ENCODE measurements around the gene PTP4A2. TPM values are rescaled to one million over a fixed set of nuclear protein-coding genes. Genes with fewer than 3 reads are reported as not detected.

Gene PTP4A2
- total and polyA plus RNA-seq, 2 of the 13 experiments (the other 11 are each of a cell fraction or from before 2014, with no cell fraction given) = 173 to 225 TPM

- no peak for TF ChIP-seq ZNF572 (CRISPR knock-in tag; IDR thresholded peaks at IDR 0.05)
- TF ChIP-seq ATF4 (CRISPR knock-in tag; IDR thresholded peaks at IDR 0.05) = no peak
- TF ChIP-seq SOX6 (IDR thresholded peaks at IDR 0.05) = no peak
- peak; percentile 31; the same call in 1 of the 2 replicates for TF ChIP-seq SOX6 (CRISPR knock-in tag; IDR thresholded peaks at IDR 0.05)
- no peak for TF ChIP-seq ZNF709 (CRISPR knock-in tag; IDR thresholded peaks at IDR 0.05)
- TF ChIP-seq ZNF317 (CRISPR knock-in tag; IDR thresholded peaks at IDR 0.05) = 0 out of 2 replicates have a peak, but pooled peaks have one; percentile 42
- TF ChIP-seq POLR2AphosphoS5 (IDR thresholded peaks at IDR 0.05; ENCODE audit: low read depth, low read length) = peak; percentile 35; the same call in 1 of the 2 replicates
- TF ChIP-seq MXI1 (IDR thresholded peaks at IDR 0.05; ENCODE audit: borderline replicate concordance, low read depth, low read length) = peak; percentile 32; the same call in 1 of the 3 replicates
- TF ChIP-seq ZBTB25 (CRISPR knock-in tag; IDR thresholded peaks at IDR 0.05) = peak; percentile 35; the same call in 1 of the 2 replicates
- no peak for TF ChIP-seq ZNF749 (CRISPR knock-in tag; IDR thresholded peaks at IDR 0.05; ENCODE audit: borderline replicate concordance)
- TF ChIP-seq ZNF101 (CRISPR knock-in tag; IDR thresholded peaks at IDR 0.05; ENCODE audit: borderline replicate concordance, low read depth) = no peak
- no peak for TF ChIP-seq ZNF205 (CRISPR knock-in tag; IDR thresholded peaks at IDR 0.05)
- TF ChIP-seq CTCF (CRISPR knock-in tag; IDR thresholded peaks at IDR 0.05) = peak; percentile 27; the same call in 1 of the 2 replicates
- no peak for TF ChIP-seq ZFP62 (CRISPR knock-in tag; IDR thresholded peaks at IDR 0.05)
- no peak for TF ChIP-seq ZNF431 (CRISPR knock-in tag; IDR thresholded peaks at IDR 0.05; ENCODE audit: borderline replicate concordance, low read depth)
- TF ChIP-seq PATZ1 (CRISPR knock-in tag; IDR thresholded peaks at IDR 0.05) = peak; percentile 52; the same call in 1 of the 2 replicates
- TF ChIP-seq ZNF484 (CRISPR knock-in tag; IDR thresholded peaks at IDR 0.05; ENCODE audit: borderline replicate concordance, low read depth) = no peak
- TF ChIP-seq SOX13 (IDR thresholded peaks at IDR 0.05) = no peak
- TF ChIP-seq SOX13 (CRISPR knock-in tag; conservative IDR thresholded peaks at IDR 0.05 in 1 of 2, IDR thresholded peaks at IDR 0.05 in 1 of 2) = no peak
- peak; percentile 66; the same call in 1 of the 2 replicates for TF ChIP-seq KDM5B (CRISPR knock-in tag; IDR thresholded peaks at IDR 0.05; ENCODE audit: borderline replicate concordance)
- no peak for TF ChIP-seq NFIC (IDR thresholded peaks at IDR 0.05; ENCODE audit: low read length)
These were observed 626 bp downstream of the PTP4A2 start (continued) for GRCh38 chr1:31937300-31938183.

All from HepG2 (cell line).